A549 treated with dexamethasone at 1 μM for 4 hours (cell line): Measurements from ENCODE around the gene TAF1B. TPM values are rescaled to one million over a fixed set of nuclear protein-coding genes. Genes with fewer than 3 reads are reported as not detected.

Experiments used
- total RNA-seq: library from RNA; stranded (reverse); fragments of 200-300 nt; extraction: Qiagen RNA extraction; gene quantifications from 5 replicates; pipeline ENCODE4 v1.2.3, GENCODE V29; 2022

TAF1B gene
- 25.4 to 44.4 TPM (median 28.6 TPM) in 5 replicates for total RNA-seq

DNA sequence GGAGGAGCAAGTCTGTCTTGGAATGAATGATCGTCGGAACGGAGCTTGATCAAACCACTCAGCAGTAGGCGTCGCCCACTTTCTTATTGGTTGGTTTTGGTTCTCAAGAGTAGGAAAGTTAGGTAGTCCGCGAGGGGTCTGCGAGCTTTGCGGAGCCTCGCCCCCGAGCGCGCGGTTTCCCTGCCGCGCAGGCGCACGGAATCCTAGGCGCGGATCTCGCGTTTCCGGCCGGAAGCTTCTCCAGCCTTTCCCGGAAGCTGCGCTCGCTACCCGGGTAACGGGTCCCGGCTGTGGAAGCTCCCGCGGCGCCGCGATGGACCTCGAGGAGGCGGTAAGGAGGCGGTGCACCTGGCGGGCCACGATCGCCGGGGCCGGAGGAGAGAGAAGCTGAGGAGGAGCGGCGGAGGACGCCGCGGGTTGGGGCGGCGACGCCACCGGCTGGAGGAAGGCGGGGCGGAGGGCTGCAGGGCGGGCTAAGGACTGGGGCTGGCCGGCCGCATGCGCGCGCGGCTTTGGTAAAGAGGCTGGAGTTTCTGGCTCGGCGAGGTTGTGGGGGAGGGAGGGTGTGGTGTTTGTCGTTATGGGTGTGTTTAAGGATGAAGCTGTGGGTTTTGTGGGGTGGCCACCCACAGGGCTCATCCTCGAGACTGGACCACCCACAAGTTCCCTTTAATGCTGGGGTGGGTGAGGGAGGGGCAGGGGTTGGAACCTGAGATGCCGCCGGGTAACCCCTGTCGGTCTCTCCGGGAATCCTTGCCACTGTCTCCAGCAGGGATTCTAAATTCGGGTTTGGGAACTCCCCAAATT is at the start of gene TAF1B:
Gene TAF1B (plus strand): TSS at position 246 of the 807 bp plus-strand sequence. CDS start 68 bp downstream, at position 314.

GRCh38 chr2:9951522-9952285 is 108.4 kb downstream of the TAF1B start, which contains the start of gene GRHL1:
Gene GRHL1 (plus strand): TSS chr2:9951693. CDS start chr2:9951834, 141 bp downstream.

Other genes with a start within 250 kb of the TAF1B start
- gene YWHAQ, start 212.5 kb upstream of the TAF1B start, total RNA-seq = 1,138 to 1,236 TPM (median 1,184 TPM) in 5 replicates
- gene GRHL1, start 108.2 kb downstream of the TAF1B start, total RNA-seq = 0.72 to 1.5 TPM (median 1.1 TPM) in 5 replicates
- gene KLF11, start 200.1 kb downstream of the TAF1B start, total RNA-seq = 3.0 to 4.6 TPM (median 4.3 TPM) in 5 replicates
- gene CYS1, start 236.9 kb downstream of the TAF1B start, total RNA-seq = 0.98 to 1.9 TPM (median 1.5 TPM) in 5 replicates